GM23248 (cell line): Measurements from ENCODE around the gene TMEM108.

Experiments
- EZH2 ChIP-seq: fragments of 200-600 bp; sonication (generic); IDR thresholded peaks from 2 replicates; pipeline ENCODE4 v1.6.1; 2018; ENCODE audit warnings: antibody characterized with exemption, mild to moderate bottlenecking; ENCODE audit not compliant: insufficient read depth, poor library complexity, severe bottlenecking
- EZH2phosphoT487 ChIP-seq: fragments of 200-600 bp; sonication (generic); IDR thresholded peaks from 2 replicates; pipeline ENCODE4 v1.6.1; 2018; ENCODE audit warnings: antibody characterized with exemption, moderate library complexity, mild to moderate bottlenecking, low read depth; ENCODE audit not compliant: insufficient read depth

- TF ChIP-seq EZH2 (no peak), EZH2phosphoT487 (no peak)
These were observed 405.6 kb downstream of the TMEM108 start for GRCh38 chr3:133443649-133444422.
